Mesendoderm (in vitro differentiated cells): ENCODE data around the gene P2RX1.

Experiments
- DNase-seq: peaks from one replicate; pipeline ENCODE4 v3.0.0; 2013
- H2AK5ac ChIP-seq: 2 replicates; pipeline ENCODE4 v1.6.1; 2013; ENCODE audit warnings: low read length, inconsistent platforms
- H2BK120ac ChIP-seq: 2 replicates; pipeline ENCODE4 v1.6.1; 2013; ENCODE audit warnings: low read depth, mild to moderate bottlenecking, low read length, moderate library complexity, mixed read lengths
- H2BK15ac ChIP-seq: replicated peaks from 2 replicates; pipeline ENCODE4 v1.6.1; 2013; ENCODE audit warnings: low read depth, mild to moderate bottlenecking, moderate library complexity
- H2BK5ac ChIP-seq: 2 replicates; pipeline ENCODE4 v1.6.1; 2013; ENCODE audit warnings: low read length, inconsistent platforms
- H3K18ac ChIP-seq: 2 replicates; pipeline ENCODE4 v1.6.1; 2013; ENCODE audit warnings: mild to moderate bottlenecking, low read length, mixed read lengths
- H3K23ac ChIP-seq: one replicate; pipeline ENCODE4 v1.6.1; 2013; ENCODE audit warnings: low read length
- H3K27ac ChIP-seq: 2 replicates; pipeline ENCODE4 v1.5.1; 2013; ENCODE audit warnings: low read depth, mild to moderate bottlenecking, inconsistent platforms, low read length, moderate library complexity
- H3K27me3 ChIP-seq: 2 replicates; pipeline ENCODE4 v1.6.1; 2013; ENCODE audit warnings: low read length, control low read depth, mild to moderate bottlenecking, inconsistent platforms; ENCODE audit not compliant: insufficient read depth, poor library complexity
- H3K36me3 ChIP-seq: 2 replicates; pipeline ENCODE4 v1.6.1; 2013; ENCODE audit warnings: low read length, inconsistent platforms; ENCODE audit not compliant: control insufficient read depth, insufficient read depth
- H3K4ac ChIP-seq: one replicate; pipeline ENCODE4 v1.6.1; 2013; ENCODE audit warnings: low read depth, mild to moderate bottlenecking, low read length, moderate library complexity
- H3K4me1 ChIP-seq: 2 replicates; pipeline ENCODE4 v1.6.1; 2013; ENCODE audit warnings: low read depth, low read length, inconsistent platforms; ENCODE audit not compliant: control insufficient read depth
- H3K4me2 ChIP-seq: 2 replicates; pipeline ENCODE4 v1.6.1; 2013; ENCODE audit warnings: low read length
- H3K4me3 ChIP-seq: 2 replicates; pipeline ENCODE4 v1.5.1; 2013; ENCODE audit warnings: mild to moderate bottlenecking, low read length
- H3K56ac ChIP-seq: one replicate; pipeline ENCODE4 v1.6.1; 2013; ENCODE audit warnings: low read length
- H3K79me1 ChIP-seq: 2 replicates; pipeline ENCODE4 v1.6.1; 2013; ENCODE audit warnings: low read length, inconsistent platforms
- H3K79me2 ChIP-seq: 2 replicates; pipeline ENCODE4 v1.6.1; 2013; ENCODE audit warnings: mild to moderate bottlenecking, low read length; ENCODE audit not compliant: control insufficient read depth, insufficient read depth
- H3K9ac ChIP-seq: 2 replicates; pipeline ENCODE4 v1.6.1; 2013; ENCODE audit warnings: low read length, inconsistent platforms
- H4K5ac ChIP-seq: one replicate; pipeline ENCODE4 v1.6.1; 2013; ENCODE audit warnings: low read length
- H4K8ac ChIP-seq: one replicate; pipeline ENCODE4 v1.6.1; 2013; ENCODE audit warnings: low read depth, mild to moderate bottlenecking, control low read depth, low read length, moderate library complexity
- WGBS: extraction: QIAGEN DNeasy Blood & Tissue Kit; methylation state at CpG from one replicate; pipeline ENCODE4 v1.1.7; 2013; ENCODE audit warnings: low lambda C conversion rate, missing lambda C conversion rate; ENCODE audit not compliant: insufficient coverage; ENCODE audit errors: extremely low coverage; 5-methylcytosine and 5-hydroxymethylcytosine counted together

Gene P2RX1

GRCh38 chr17:3851461-3852100 lies 64.7 kb downstream of the P2RX1 start:
- Histone ChIP-seq H4K8ac (no peak overlapping the region), H3K23ac (no peak overlapping the region), H3K79me2 (no peaks in the 10 kb centered on the region), H3K9ac (no peak overlapping the region), H4K5ac (no peak overlapping the region), H3K4me3 (no peak overlapping the region), H2BK120ac (no peak overlapping the region), H3K18ac (no peak overlapping the region), H3K4me1 (no peaks in the 10 kb centered on the region), H3K36me3 (no peaks in the 10 kb centered on the region), H3K27me3 (no peaks in the 10 kb centered on the region), H2BK15ac (no peak overlapping the region), H3K4me2 (no peak overlapping the region), H3K56ac (no peak overlapping the region), H2BK5ac (no peak overlapping the region), H3K79me1 (no peaks in the 10 kb centered on the region), H3K27ac (no peak overlapping the region), H2AK5ac (no peak overlapping the region), H3K4ac (no peak overlapping the region)
- DNase-seq, result no peak
- WGBS, result no CpG with 5 or more reads among the region's 24 CpGs

DNA sequence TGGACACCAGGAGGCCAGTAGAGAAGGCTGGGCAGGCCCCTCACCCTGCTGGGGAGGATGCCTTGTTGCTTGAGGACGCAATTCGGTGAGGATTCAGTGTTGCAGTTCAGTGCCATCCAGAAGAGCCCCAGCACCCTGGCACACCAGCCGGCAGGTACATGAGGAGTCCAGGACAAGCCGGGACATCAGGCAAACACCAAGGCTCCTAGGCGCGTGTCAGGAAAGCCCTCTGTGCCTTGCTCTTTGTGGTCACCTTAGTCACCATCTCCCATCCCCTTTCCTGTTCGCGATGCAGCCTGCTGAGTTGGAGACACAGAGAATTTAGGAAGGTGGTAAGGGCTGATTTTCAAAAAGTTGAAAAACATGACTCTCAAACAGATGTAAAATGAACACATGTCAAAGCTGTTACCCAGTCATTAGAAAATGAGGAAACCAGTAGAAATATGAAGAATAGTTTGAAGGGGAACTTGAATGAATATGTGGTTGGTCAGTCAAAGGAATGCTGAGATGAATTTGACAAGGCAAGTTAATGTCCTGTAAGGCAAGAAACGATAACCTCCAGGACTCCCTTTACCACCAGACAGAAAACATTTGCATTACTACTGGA lies 67.9 kb downstream of the P2RX1 start:
- Histone ChIP-seq H4K8ac (no peak overlapping the region), H3K79me1 (peaks cover 2% of the 10 kb centered on the region), H3K18ac (no peak overlapping the region), H3K4me2 (no peak overlapping the region), H3K36me3 (no peaks in the 10 kb centered on the region), H2BK5ac (no peak overlapping the region), H3K4me1 (no peaks in the 10 kb centered on the region), H2BK120ac (no peak overlapping the region), H2BK15ac (no peak overlapping the region), H3K4me3 (no peak overlapping the region), H4K5ac (no peak overlapping the region), H2AK5ac (no peak overlapping the region), H3K23ac (no peak overlapping the region), H3K27me3 (no peaks in the 10 kb centered on the region), H3K4ac (no peak overlapping the region), H3K9ac (no peak overlapping the region), H3K79me2 (peaks cover 22% of the 10 kb centered on the region), H3K56ac (no peak overlapping the region), H3K27ac (no peak overlapping the region)
- no peak for DNase-seq
- WGBS, result no CpG with 5 or more reads among the region's 9 CpGs

DNA sequence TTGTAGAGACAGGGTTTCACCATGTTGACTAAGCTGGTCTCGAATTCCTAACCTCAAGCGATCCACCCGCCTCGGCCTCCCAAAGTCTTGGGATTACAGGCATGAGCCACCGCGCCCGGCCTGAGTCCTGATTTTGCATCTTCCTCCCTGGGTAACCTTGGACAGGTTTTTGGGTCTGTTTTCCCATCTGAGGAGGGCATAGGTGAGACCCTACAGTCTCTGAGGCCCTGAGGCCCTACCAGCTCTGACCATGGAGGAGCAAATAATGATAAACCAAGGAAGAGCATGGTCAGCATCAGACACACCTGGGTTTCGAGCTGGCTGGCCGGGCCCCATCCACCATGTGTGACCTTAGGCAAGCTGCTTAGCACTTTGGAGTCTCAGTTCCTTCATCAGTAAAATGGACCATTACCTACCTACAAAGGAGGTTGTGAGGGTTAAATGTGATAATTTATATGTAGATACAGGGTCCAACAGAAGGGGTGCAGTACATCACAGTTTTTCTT lies 69.0 kb downstream of the P2RX1 start:
- H3K9ac ChIP-seq, result no peak overlapping the region
- no peak overlapping the region for H4K5ac ChIP-seq
- H3K79me2 ChIP-seq, result peaks cover 25% of the 10 kb centered on the region
- no peak overlapping the region for H2BK120ac ChIP-seq
- H4K8ac ChIP-seq, result no peak overlapping the region
- H3K23ac ChIP-seq, result no peak overlapping the region
- no peak overlapping the region for H3K4me2 ChIP-seq
- H3K79me1 ChIP-seq, result peaks cover 2% of the 10 kb centered on the region
- no peaks in the 10 kb centered on the region for H3K4me1 ChIP-seq
- H3K27ac ChIP-seq, result no peak overlapping the region
- no peak for DNase-seq
- no peak overlapping the region for H3K18ac ChIP-seq
- no peak overlapping the region for H2BK15ac ChIP-seq
- no peak overlapping the region for H3K4ac ChIP-seq
- H3K4me3 ChIP-seq, result no peak overlapping the region
- no peak overlapping the region for H2AK5ac ChIP-seq
- peaks cover 1% of the 10 kb centered on the region for H3K36me3 ChIP-seq
- H3K27me3 ChIP-seq, result no peaks in the 10 kb centered on the region
- H3K56ac ChIP-seq, result no peak overlapping the region
- no CpG with 5 or more reads among the region's 9 CpGs for WGBS
- H2BK5ac ChIP-seq, result no peak overlapping the region
